Iris pigment epithelial cell (primary cell): ENCODE results near the gene ZNF620.
A peak's percentile ranks its signal among the peaks of the same experiment; 100 is the strongest.
"Not testable (repeated sequence)": the region's sequence is repeated elsewhere in the genome, so short reads cannot be mapped to it uniquely, and the experiment has no call there.

Experiments
- DNase-seq: peaks from one replicate; pipeline ENCODE4 v3.0.0-alpha.2; 2011; ENCODE audit warnings: low read depth

ZNF620 gene

DNA sequence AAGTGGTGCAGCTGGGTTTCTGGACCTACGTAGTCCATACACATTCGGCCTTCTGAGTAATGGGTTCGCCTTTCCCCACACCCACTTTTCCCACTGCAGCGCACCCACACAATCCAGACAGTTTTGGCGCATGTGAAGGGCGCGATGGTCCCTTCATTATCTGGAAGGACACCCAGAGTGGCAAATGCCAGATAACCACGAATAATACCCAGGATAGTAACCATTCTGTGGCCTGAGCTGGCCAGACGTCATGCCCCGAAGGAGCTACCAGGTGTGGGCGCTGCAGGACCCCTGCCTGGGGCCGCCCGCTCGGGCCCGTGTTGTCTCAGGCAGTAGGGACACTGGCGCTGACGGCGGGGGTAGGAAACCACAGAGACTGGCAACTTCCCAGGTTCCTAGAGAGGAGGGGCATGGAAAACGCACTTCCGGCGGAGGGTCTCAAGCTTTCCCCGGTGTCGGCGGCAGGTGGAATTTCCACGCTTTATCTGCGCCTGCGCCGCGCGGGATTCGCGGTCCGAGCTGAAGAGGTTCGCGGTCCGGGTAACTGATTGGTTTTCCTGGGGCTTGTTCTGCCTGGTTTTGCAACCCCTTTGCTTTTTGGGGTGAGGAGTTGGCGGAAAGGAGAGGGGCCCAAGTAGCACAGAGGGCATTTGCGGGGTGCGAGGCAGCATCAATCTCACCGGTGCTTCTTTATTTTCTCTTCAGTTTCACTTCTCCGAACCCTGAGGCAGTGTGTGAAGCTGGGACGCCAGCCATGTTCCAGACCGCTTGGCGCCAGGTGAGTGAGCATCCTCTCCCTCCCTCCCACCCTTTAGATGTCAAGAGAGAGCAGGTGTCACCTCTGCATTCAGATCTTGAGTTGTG, at the start of gene ZNF620:
TSS of gene ZNF620 (plus strand) at position 441 of the 864 bp plus-strand sequence. CDS start at position 755, 314 bp downstream.
- DNase-seq = peak; percentile 28

DNA sequence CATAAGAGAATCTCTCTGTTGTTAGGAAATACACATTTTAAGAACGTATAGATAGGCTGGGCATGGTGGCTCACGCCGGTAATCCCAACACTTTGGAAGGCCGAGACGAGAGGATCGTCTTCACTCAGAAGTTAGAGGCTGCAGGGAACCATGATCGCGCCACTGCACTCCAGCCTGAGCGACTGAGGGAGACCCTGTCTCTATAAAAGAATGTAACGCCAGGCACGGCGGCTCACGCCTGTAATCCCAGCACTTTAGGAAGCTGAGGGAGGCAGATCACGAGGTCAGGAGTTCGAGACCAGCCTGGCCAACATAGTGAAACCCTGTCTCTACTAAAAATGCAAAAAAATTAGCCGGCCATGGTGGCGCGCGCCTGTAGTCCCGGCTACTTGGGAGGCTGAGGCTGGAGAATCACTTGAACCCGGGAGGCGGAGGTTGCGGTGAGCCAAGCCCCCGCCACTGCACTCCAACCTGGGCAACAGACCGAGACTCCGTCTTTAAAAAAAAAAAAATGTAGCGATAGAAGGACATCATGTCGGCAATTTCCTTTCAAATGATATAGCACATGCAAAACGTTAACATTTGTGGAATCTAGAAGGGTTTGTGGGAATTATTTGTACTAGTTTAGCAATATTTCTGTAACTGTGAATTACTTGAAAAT, 49.4 kb upstream of the ZNF620 start:
- DNase-seq = no peak

DNA sequence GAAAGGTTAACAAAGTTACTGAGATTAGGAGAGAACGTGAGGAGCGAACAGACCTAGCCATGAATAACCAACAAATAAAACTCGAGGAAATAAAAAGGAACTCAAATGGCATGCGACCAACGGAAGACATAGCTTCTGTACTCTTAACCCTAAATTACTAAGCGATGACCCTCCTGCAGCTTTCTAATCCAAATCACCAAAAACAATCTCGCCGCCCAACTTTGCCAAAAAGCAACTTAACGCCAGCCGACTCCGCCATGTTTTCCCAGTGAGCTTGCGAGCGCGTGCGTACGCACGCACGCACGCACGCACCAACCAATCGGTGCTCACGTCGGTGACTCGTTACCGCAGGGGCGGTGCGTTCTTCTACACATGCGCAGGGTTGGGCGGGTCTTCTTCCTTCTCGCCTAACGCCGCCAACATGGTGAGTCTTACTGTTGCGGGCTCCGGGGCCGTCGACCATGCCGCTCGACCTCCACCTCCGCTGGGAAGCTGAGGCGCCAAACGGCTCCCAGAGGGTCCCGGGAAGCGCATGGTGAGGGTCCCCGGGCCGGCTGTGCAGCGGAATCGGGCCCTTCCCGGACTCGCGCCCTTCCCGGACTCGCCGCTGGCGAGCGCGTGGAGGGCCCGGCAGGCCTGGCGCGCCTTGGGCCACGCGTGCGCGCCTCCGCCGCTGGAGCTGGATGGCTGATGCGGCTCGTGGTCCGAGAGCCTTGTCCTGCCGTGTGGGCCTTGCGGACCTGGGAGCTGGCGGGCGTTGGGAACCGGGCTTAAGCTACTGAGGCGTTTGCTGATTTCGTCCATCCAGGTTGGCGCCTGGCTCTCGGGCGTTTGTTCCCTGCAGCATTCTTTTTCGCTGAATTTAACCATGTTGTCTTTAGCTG, 48.7 kb upstream of the ZNF620 start, which contains the start of gene RPL14:
TSS of gene RPL14 (plus strand) at position 400 of the 884 bp plus-strand sequence. CDS start at position 533, 133 bp downstream.
- DNase-seq = peak; percentile 98

DNA sequence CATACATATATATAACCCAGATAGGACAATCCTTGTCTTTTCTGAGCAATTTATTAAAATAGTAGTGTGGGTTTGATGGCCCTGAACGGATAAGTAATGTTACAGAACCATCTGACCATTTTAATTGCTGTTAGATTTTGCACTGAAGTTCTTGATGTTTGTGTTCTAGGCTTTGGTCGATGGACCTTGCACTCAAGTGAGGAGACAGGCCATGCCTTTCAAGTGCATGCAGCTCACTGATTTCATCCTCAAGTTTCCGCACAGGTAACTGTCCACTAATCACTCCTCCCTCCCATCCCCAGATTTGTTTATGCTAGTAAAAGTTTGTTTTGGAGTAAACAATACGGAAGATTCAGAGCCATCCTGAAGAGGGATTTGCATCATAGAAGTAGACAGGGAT, 47.4 kb upstream of the ZNF620 start:
- no peak for DNase-seq

DNA sequence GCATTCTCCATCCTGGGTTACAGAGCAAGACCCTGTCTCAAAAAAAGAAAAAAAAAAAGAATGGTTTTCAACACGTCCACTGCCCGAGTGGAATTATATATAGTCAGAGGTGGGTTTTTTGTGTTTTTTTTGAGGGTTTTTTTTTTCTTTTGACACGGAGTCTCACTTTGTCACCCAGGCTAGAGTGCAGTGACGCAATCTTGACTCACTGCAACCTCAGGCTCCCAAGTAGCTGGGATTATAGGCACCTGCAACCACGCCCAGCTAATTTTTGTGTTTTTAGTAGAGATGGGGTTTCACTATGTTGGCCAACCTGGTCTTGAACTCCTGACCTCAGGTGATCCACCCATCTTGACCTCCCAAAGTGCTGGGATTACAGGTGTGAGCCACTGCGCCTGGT, 45.4 kb upstream of the ZNF620 start:
- not testable (repeated sequence) for DNase-seq

DNA sequence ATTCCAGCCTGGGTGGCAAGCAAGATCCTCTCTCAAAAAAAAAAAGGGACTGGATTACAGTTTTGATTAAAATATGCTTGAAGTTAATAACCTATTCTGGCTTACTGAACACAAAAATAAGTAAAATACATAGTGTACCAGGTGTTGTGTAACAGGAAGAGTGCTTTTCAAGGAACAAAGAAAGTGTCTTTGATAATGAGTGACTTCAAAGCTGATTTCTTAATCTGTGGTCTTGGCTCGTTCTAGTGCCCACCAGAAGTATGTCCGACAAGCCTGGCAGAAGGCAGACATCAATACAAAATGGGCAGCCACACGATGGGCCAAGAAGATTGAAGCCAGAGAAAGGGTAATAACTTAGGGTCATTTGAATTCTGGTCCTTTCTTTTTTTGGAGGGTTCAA, 44.7 kb upstream of the ZNF620 start:
- no peak for DNase-seq

DNA sequence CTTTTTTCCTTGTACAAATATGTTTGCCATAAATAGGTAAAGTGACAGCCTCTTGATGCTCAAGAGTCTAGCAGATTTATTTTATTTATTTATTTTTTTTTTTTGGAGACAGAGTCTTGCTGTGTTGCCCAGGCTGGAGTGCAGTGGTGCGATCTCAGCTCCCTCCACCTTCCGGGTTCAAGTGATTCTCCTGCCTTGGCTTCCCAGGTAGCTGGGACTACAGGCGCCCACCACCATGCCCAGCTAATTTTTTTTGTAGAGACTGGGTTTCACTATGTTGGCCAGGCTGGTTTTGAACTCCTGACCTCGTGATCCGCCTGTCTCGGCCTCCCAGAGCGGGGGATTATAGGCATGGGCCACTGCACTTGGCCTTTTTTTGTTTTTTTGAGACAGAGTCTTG, 43.0 kb upstream of the ZNF620 start:
- DNase-seq = not testable (repeated sequence)

DNA sequence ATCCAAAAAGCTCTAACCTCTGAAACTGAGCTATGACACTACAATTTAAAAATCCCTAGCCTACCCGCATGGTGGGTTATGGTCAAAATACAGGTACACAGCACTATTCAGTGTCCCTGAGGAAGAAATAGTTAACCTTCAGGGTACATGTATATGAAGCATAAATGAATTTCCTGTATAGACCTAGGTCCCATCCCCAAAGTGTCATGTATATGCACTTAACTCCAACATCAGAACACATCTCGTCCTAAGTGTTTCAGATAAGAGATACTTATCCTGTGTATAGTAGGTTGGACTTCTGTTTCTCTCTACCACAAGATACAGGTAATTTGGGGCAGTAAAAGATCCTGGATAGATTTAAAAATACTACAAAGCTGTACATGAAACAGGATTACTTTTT, 42.3 kb upstream of the ZNF620 start:
- no peak for DNase-seq

DNA sequence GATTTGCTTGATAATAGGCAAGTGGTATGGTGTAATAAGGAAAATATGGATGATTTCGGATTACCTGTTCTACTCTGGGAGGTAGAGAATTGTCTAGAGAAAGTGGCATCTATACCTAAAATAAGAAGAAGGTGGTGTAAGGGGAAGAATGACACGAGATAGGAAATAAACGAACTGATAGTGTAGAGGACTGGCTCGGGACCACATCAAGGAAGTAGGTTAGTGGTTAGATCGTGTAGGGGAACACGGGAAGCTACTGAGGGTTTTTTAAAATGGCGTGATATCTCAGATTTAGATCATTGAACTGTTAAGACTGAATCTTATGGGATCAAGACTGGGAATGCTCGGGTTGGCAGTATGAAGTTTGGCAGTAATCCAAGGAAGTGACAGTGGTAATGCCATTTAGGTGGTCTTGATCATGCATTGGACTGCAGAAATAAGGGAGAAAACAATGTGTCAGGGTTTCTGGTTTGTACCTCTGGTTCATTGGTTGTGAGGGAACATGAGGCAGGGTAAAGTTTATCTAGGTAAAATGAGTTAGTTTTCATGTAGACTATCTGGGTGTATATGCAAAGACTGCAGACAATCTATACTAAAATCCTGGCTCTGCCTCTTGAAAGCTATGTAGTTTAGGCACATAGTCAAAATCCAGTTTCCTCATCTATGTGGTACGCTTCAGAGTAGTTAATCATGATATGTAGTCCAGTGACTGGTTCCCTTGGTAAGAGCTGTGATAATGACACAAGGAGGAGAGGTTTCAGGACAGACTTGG, 41.3 kb upstream of the ZNF620 start:
- DNase-seq = no peak

DNA sequence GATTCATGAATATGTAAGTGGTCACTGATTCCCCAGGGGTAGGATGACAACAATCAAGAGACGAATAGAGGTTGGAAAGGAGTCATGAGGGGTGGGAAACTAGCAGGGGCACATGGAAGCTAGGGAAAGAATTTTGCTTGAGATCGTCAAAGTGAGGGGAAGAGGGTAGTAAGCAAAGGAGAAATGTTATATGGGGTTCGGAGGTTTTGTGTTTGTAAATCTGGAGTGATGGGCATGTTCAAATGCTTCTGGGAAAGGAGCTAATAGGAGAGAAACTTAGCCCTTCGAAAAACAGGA, 40.8 kb upstream of the ZNF620 start:
- DNase-seq = no peak

DNA sequence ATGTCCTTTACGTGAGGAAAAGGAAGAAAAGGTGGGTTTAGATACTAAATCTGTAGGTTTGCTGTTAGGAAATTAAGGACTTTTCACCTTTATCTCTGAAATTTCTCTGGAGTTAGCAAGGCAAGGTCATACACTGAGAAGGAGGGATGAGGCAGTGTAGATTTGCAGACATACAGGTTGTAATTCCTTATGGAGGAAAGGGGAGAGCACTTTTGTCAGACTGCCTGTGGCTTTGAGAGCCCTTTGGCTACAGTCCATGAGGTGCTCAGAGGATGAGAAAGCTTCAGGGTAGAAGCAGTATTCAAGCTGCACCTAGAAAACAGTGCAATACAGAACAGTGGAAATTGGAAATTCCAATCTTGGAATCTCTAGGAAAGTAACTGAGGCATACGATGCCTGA, 40.4 kb upstream of the ZNF620 start:
- no peak for DNase-seq

DNA sequence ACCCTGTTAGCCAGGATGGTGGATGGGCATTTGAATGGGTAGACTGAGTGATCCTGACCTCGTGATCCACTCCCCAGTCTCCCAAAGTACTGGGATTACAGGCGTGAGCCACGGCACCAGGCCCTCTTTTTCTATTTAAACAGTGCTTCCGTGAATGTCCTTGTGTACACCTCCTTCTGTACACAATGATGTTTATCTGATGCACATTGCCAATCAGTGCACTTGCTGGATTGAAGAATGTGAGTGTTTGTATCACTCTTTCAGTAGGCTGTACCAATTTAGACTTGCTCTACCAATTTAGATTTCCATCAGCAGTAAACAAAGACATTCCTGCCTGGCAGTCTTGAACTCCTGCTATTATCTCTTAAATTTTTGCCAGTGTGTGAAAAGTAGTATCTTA, 37.8 kb upstream of the ZNF620 start:
- DNase-seq = no peak

DNA sequence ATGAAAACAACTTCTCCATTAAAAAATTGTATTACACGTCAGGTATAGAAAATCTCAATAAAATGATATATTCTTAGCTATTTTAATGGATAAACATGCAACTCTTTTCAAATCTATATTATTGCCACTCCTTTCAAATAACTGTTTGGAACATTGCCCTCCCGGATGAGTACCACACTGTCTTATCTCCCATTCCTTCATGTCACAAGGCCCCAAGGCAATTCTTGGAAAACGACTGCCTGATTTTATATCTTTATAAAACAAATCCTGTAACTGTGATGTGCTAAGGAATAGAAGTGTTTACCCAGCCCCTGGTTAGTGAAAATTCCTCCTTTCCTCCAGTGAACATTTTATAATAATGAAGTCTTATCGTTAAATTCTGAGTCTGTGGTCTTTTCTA, 35.1 kb upstream of the ZNF620 start:
- DNase-seq = no peak

DNA sequence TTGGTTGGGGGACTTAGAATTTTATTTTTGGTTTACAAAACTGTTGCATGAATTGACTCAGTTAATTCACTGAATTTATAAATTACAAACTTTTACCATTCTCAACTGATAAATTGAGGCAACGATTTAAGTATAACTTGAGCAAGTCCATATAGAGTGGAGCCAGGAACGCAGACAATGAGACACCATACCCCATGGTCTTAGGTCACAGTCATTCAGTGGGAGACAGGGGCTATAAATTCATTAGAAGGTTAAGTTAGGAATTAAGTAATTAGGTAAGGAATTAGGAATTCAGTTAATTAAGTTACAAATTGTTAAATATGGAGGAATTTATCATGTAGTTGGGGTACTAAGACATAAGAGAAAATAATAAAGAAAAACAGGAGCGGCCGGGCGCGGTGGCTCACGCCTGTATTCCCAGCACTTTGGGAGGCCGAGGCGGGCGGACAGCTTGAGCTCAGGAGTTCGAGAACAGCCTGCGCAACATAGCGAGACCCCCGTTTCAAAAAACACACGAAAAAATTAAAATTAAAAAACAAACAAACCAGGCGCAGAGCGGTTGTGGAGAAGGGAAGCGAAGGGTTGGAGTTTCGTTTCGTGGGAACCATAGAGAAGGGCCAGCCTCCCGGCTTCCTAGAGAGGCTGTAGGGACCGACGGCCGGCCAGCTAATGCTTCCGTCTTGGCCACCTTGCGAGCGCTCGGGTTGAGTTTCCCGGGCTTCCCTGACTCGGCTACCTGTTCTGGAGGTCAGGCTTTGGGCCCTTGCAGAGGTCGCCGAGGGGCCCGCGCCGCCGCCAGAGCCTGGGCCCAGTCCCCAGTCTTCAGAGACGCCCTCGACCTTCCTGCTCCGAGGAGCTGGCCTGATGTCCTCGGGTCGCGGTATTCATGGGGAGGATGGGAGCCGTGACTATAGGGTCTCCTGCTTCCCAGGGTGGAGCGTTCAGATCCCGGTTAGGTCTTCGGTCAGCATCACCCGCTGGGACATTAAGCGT, 29.1 kb upstream of the ZNF620 start, which contains the start of gene ZNF619:
TSS of gene ZNF619 (plus strand) at position 645 of the 993 bp plus-strand sequence. CDS start 858 bp downstream, outside the sequence.
- peak; percentile 70 for DNase-seq

DNA sequence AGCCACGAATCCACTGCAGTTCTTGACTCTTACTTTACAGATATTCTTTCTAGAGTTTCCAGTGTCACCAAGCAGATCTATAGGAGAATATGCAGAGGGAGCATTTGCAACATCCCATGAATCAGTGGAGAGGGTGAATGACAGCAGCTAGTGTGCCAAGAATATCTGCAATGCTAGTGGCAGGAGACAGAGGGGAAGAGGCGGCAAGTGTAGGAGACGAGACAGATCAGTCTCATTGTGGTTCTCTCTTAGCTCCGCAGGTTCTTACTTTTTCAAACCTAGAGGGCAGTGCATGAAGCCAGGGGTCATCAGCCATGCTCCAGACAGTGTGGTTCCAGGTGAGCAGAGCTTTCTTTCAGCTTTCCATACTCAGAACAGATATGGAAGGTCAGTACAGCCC, 28.2 kb upstream of the ZNF620 start:
- peak; percentile 12 for DNase-seq

DNA sequence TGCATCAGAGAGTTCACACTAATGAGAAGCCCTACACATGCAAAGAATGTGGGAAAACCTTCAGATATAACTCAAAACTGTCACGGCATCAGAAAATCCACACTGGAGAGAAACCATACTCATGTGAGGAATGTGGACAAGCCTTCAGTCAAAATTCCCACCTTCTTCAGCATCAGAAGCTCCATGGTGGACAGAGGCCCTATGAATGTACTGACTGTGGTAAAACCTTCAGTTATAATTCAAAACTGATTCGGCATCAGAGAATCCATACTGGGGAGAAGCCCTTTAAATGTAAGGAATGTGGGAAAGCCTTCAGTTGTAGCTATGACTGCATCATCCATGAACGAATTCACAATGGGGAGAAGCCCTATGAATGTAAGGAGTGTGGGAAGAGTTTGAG, 18.7 kb upstream of the ZNF620 start:
- no peak for DNase-seq

DNA sequence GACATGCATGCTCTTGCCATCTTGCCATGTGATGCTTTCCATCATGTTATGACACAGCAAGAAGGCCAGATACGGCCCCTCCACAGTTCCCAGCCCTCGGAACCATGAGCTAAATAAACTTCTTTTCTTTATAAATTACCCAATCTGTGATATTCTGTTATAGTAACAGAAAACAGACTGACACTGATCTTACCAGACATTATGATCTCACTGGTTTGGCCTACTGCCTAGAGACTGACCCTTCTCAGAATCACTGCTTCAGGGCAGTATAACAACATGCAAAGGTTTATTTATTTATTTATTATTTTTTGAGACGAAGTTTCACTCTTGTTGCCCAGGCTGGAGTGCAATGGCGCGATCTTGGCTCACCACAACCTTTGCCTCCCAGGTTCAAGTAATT, 14.9 kb upstream of the ZNF620 start:
- peak; percentile 79 for DNase-seq

DNA sequence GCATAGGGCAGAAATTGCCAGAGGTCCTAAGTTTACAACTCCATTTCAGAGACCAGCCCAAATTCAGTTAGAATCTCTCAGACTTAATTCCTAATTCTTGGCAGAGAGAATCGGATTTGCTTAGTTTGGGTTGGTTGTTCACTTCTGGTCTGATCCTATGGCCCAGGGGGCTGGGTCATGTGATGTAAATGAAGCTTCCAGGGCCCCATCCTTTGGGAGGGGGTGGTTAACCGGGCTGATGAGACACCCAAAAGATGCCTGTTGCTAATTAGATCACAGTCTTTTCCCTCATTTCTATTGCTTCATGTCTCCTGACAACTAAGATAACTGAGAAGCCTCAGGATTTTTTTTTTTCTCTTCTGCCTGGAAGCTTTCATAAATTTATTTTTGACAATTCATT, 11.1 kb upstream of the ZNF620 start:
- no peak for DNase-seq

DNA sequence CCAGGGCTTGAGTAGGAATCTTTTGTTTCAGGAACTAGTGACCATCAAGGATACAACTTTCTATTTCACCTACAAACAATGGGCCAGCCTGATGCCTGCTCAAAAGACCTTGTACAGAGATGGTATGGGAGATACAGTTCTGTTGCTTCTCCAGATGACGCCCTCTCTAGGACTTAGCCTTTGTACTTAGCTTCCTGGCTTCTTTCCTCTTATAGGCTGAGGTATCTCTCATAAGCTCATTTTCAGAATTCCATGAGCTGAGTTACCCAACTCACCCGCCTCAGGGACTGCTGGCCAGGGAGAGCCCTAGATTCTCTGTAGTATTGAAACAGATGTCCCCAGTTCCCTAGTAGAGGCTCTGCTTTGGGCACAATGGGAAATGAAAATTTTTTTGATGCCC, 8.6 kb upstream of the ZNF620 start:
- DNase-seq = no peak

DNA sequence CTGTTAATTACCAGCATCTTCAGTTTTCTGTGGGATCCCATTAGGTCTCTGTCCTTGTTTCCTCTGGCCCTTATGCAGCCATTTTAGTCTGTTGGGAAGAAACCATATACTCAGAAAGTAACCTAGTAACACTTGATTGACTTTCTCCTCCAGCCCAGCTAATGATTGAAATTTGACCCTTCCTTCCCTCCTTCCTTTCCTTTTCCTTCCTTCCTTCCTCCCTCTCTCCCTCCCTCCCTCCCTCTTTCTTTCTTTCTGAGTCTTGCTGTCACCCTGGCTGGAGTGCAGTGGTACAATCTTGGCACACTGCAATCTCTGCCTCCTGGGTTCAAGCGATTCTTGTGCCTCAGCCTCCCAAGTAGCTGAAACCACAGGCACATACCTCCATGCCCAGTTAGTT, 5.9 kb upstream of the ZNF620 start:
- DNase-seq = no peak
